Transverse colon (tissue), 4 donors: ENCODE measurements around the gene PLSCR1. TPM values are rescaled to one million over a fixed set of nuclear protein-coding genes. Genes with fewer than 3 reads are reported as not detected.
"Not testable (repeated sequence)": the region's sequence is repeated elsewhere in the genome, so short reads cannot be mapped to it uniquely, and the experiment has no call there.

ENCODE experiments used
- DNase-seq: peaks from one replicate; pipeline ENCODE4 v3.0.0-alpha.2; 2019
- H3K27ac ChIP-seq, 4 donors: fragments of 200-600 bp; sonication (generic); 2 replicates each; pipeline ENCODE4 v1.5.1; 2016 to 2018; ENCODE audit warnings: inconsistent platforms in 4 of 4
- H3K27me3 ChIP-seq: fragments of 200-600 bp; sonication (generic); 2 replicates; pipeline ENCODE4 v1.5.1; 2017; ENCODE audit warnings: inconsistent platforms
- H3K36me3 ChIP-seq, 4 donors: fragments of 200-600 bp; sonication (generic); 2 replicates each; pipeline ENCODE4 v1.5.1; 2017 to 2019; ENCODE audit warnings: inconsistent platforms in 4 of 4
- H3K4me1 ChIP-seq, 4 donors: fragments of 200-600 bp; sonication (generic); 2 replicates each; pipeline ENCODE4 v1.5.1; 2017 to 2020; ENCODE audit warnings: inconsistent platforms in 4 of 4
- H3K4me3 ChIP-seq, 4 donors: fragments of 200-600 bp; sonication (generic); 1 replicate in 1 of 4; 2 replicates in 3 of 4; pipeline versions ENCODE4 v1.5.1 to v1.6.1; 2017 to 2019; ENCODE audit warnings: inconsistent platforms in 4 of 4
- H3K9me3 ChIP-seq, 2 donors: fragments of 200-600 bp; sonication (generic); 2 replicates each; pipeline ENCODE4 v1.5.1; 2017 to 2019; ENCODE audit warnings: inconsistent platforms in 2 of 2
- EP300 ChIP-seq: sonication (generic); formaldehyde crosslinking; IDR thresholded peaks from one replicate; pipeline ENCODE4 v1.6.1; 2017; ENCODE audit warnings: antibody characterized with exemption, low read depth
- POLR2A ChIP-seq: fragments of 450-650 bp; IDR thresholded peaks from one replicate; pipeline ENCODE4 v1.6.1; 2016; ENCODE audit warnings: antibody characterized with exemption, mild to moderate bottlenecking, moderate library complexity
- POLR2AphosphoS5 ChIP-seq, 3 donors: sonication (generic); formaldehyde crosslinking; IDR thresholded peaks; one replicate each; pipeline ENCODE4 v1.6.1; 2016; ENCODE audit warnings: antibody characterized with exemption in 3 of 3
- WGBS, 2 donors: methylation state at CpG; one replicate each; pipeline ENCODE4 v1.1.5; 2018; ENCODE audit warnings: low coverage in 1 of 2; 5-methylcytosine and 5-hydroxymethylcytosine counted together
- in situ Hi-C, 4 donors: fragments of 200-750 bp; cut with MboI; loops; one replicate each; pipeline versions ENCODE4 v1.15.0 to v1.15.1; 2017; ENCODE audit warnings: low sequenced_read_pairs in 3 of 4, low pct_ligation_motif_present in 1 of 4, low pct_unique_long_range_greater_than_20kb in 1 of 4
- intact Hi-C: fragments of 100-400 bp; cut with DNase I; formaldehyde crosslinking; loops from one replicate; pipeline ENCODE4 v1.15.1; 2023; ENCODE audit warnings: low total_unique reads
- total RNA-seq, 4 donors: library from RNA; depleted of rRNA; stranded (reverse); fragments of >200 nt; gene quantifications; one replicate each; pipeline ENCODE4 v1.1.0, GENCODE V29; 2016
- TF ChIP-seq, protein P1 (sequence below), 5 experiments: fragments of 200-600 bp in 3 of 5; fragments of 450-650 bp in 2 of 5; sonication (generic) in 3 of 5; IDR thresholded peaks; 1 replicate in 2 of 5; 2 replicates in 3 of 5; pipeline ENCODE4 v1.5.1; 2016 to 2017; ENCODE audit warnings: antibody characterized with exemption in 5 of 5, inconsistent platforms in 3 of 5, mild to moderate bottlenecking in 2 of 5, moderate library complexity in 1 of 5

The PLSCR1 gene
- total RNA-seq, 4 donors from 2014 or later = 101 to 333 (median 214) TPM

GRCh38 chr3:146493221-146493620 is 51.2 kb downstream of the PLSCR1 start:
- 68 to 69% methylated on average over 2 of the region's 2 CpGs for WGBS, 2 donors
- Histone ChIP-seq H3K27ac (no peak overlapping the region), H3K9me3 (peaks cover 0 to 5% of the 10 kb centered on the region in 2 donors), H3K27me3 (no peaks in the 10 kb centered on the region), H3K36me3 (no peaks in the 10 kb centered on the region), H3K4me3 (no peak overlapping the region), H3K4me1 (peaks cover 0 to 9% (median 3%) of the 10 kb centered on the region in 4 donors)
- in situ Hi-C loops = no loop called here
- DNase-seq = no peak
- intact Hi-C loops = no loop called here
- no peak for TF ChIP-seq EP300
- no peak for TF ChIP-seq POLR2AphosphoS5 (IDR thresholded peaks at IDR 0.05)
- TF ChIP-seq POLR2A = no peak
- TF ChIP-seq, protein P1, sequence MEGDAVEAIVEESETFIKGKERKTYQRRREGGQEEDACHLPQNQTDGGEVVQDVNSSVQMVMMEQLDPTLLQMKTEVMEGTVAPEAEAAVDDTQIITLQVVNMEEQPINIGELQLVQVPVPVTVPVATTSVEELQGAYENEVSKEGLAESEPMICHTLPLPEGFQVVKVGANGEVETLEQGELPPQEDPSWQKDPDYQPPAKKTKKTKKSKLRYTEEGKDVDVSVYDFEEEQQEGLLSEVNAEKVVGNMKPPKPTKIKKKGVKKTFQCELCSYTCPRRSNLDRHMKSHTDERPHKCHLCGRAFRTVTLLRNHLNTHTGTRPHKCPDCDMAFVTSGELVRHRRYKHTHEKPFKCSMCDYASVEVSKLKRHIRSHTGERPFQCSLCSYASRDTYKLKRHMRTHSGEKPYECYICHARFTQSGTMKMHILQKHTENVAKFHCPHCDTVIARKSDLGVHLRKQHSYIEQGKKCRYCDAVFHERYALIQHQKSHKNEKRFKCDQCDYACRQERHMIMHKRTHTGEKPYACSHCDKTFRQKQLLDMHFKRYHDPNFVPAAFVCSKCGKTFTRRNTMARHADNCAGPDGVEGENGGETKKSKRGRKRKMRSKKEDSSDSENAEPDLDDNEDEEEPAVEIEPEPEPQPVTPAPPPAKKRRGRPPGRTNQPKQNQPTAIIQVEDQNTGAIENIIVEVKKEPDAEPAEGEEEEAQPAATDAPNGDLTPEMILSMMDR (IDR thresholded peaks at IDR 0.05) = no peak

DNA sequence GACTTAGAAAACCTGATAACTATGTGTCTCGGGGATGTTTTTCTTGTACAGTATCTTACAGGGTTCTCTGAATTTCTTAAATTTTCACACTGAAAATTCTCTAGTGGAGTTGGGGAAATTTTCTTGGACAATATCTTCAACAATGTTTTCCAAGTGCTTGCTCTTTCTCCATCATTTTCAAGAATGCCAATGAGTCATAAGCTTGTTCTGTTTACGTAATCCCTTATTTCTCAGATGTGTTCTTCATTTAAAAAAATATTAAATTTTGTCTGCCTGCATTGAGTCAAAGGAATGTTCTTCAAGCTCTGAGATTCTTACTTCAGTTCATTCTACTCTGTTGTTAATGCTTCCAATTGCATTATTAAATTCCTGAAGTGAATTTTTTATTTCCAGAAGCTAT is 53.1 kb downstream of the PLSCR1 start:
- Histone ChIP-seq H3K4me1 (peaks cover 0 to 3% (median 0%) of the 10 kb centered on the region in 4 donors), H3K36me3 (no peaks in the 10 kb centered on the region), H3K27ac (no peak overlapping the region), H3K27me3 (no peaks in the 10 kb centered on the region), H3K9me3 (peaks cover 0 to 5% of the 10 kb centered on the region in 2 donors), H3K4me3 (no peak overlapping the region)
- in situ Hi-C loops (no loop called here), intact Hi-C loops (no loop called here)
- TF ChIP-seq POLR2A (no peak), POLR2AphosphoS5 (IDR thresholded peaks at IDR 0.05) (no peak), EP300 (no peak)
- TF ChIP-seq, protein P1 (IDR thresholded peaks at IDR 0.05) = no peak
- 45 to 97% methylated on average over 2 of the region's 2 CpGs for WGBS, 2 donors
- no peak for DNase-seq

DNA sequence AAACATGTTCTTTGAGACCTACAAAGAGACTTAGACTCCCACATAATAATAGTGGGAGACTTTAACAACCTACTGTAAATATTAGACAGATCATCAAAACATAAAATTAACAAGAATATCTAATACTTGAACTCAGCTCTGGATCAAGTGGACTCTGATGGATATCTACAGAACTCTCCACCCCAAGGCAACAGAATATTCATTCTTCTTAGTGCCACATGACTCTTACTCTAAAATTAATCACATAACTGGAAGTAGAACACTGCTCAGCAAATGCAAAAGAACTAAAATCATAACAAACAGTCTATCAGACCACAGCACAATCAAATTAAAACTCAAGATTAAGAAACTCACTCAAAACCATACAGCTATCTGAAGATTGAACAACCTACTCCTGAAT is 59.1 kb downstream of the PLSCR1 start:
- Histone ChIP-seq H3K36me3 (no peaks in the 10 kb centered on the region), H3K27me3 (no peaks in the 10 kb centered on the region), H3K9me3 (no peaks in the 10 kb centered on the region), H3K4me3 (no peak overlapping the region), H3K27ac (no peak overlapping the region), H3K4me1 (no peaks in the 10 kb centered on the region)
- intact Hi-C loops = no loop called here
- TF ChIP-seq, protein P1 (IDR thresholded peaks at IDR 0.05) = no peak
- no peak for TF ChIP-seq POLR2AphosphoS5 (IDR thresholded peaks at IDR 0.05)
- TF ChIP-seq POLR2A = no peak
- TF ChIP-seq EP300 = no peak
- DNase-seq = no peak
- in situ Hi-C loops = no loop called here

GRCh38 chr3:146476094-146476740 is 68.2 kb downstream of the PLSCR1 start:
- no peak overlapping the region for H3K27ac ChIP-seq
- WGBS, 2 donors = 80 to 84% methylated on average over 3 to 4 of the region's 6 CpGs

GRCh38 chr3:146474976-146475375 is 69.4 kb downstream of the PLSCR1 start:
- H3K4me1 ChIP-seq, H3K27ac ChIP-seq, H3K9me3 ChIP-seq, H3K4me3 ChIP-seq, in situ Hi-C loops, intact Hi-C loops, H3K27me3 ChIP-seq, DNase-seq, H3K36me3 ChIP-seq: not testable (repeated sequence)
- 94 to 100% methylated on average over 2 of the region's 2 CpGs for WGBS, 2 donors

More at GRCh38 chr3:146476094-146476740, 68.2 kb downstream of the PLSCR1 start:
- TF ChIP-seq POLR2AphosphoS5 (IDR thresholded peaks at IDR 0.05) (no peak), POLR2A (no peak), EP300 (no peak)
- TF ChIP-seq, protein P1 (IDR thresholded peaks at IDR 0.05) = no peak
- intact Hi-C loops (no loop called here), in situ Hi-C loops (no loop called here)
- H3K9me3 ChIP-seq = no peaks in the 10 kb centered on the region
- H3K4me1 ChIP-seq = no peaks in the 10 kb centered on the region
- no peak overlapping the region for H3K4me3 ChIP-seq
- DNase-seq = no peak
- H3K27me3 ChIP-seq = no peaks in the 10 kb centered on the region
- H3K36me3 ChIP-seq = no peaks in the 10 kb centered on the region
